GM11168 (cell line): Measurements from ENCODE around the gene PANK4.
"Not testable (repeated sequence)": the region's sequence is repeated elsewhere in the genome, so short reads cannot be mapped to it uniquely, and the experiment has no call there.

ENCODE experiments used
- in situ Hi-C: fragments of 300-500 bp; cut with MboI; formaldehyde crosslinking; loops from one replicate; pipeline ENCODE4 v1.12.0; 2022; ENCODE audit warnings: low sequenced_read_pairs; ENCODE audit not compliant: unreplicated experiment

Gene PANK4

DNA sequence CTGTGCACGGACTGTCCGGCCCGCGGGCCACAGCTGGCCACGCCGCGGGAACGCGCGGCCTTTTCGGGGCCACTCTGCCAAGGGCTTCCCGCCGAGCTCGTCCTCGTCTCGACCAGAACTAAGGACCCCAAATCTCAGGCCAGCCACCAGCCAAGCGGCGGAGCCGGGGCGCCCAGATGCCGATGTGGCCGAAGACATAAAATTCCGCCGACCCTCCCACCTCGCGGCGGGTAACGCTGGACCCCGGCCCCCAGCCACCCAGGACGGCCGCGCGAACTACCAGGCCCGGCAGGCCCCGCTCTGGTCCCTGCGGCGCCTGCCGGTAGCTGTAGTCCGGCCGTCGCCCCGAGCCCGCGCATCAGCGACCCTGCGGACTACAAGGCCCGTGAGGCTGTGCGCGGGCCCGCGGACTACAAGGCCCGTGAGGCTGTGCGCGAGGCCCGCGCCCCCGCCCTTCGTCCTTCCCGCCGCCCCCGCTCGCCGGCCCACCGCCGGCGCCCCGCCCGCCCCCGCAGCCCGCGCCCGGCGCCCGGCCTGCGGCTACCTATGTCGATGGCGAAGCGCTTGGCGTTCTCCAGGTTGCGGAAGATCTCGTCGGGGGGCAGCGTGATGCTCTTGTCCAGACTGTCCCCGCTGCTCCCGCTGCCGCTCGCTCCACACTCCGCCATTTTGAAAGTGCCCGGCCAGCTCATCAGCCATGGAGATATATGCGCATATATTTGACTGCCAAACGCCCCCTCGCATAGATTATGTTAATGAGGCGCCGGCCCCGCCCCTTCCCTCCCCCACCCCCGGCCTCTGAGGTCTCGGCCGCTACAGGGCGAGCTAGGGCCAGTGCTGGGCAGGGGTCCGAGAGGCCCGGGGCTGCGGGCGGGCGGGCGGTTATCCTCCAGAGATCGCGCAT lies at the start of gene PANK4:
Gene PANK4 (minus strand): TSS at position 677 of the 904 bp plus-strand sequence. CDS start 9 bp downstream, at position 668.
- in situ Hi-C loops = loop anchor here (10.0 kb wide), 1 partner anchor 101 kb away; no protein-coding TSS in a partner anchor

GRCh38 chr1:2574350-2574749 lies 48.0 kb upstream of the PANK4 start:
- in situ Hi-C loops = no loop called here

DNA sequence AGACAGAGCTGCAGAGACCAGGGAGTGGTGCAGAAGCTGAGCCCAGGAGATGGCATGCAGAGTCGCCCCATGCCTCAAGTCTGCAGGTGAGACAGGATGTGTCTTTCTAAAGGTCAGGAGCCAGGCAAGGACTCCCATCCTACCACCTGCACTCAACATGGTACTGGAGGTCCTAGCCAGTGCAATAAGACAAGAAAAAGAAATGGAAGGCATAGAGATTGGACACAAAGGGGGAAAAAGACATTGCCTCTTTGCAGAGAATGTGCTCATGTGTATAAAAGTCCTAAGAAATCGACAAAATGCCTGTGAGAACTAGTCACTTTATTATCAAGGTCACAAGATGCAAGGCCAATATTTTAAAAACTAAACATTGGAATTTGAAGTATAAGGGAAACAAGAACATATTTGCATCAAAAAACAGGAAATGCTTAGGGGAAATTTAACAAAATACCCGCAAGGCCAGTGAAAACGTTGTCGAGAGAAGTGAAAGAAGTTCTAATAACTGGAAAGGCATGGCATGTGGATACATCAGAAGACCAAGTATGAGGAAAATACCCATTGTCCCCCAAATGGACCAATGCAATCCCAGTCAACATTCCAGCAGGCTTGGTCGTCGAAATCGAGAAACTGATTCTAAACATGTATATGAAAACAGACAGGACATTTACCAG lies 47.0 kb upstream of the PANK4 start:
- in situ Hi-C loops = no loop called here

GRCh38 chr1:2571348-2571747 lies 45.0 kb upstream of the PANK4 start:
- in situ Hi-C loops = no loop called here

DNA sequence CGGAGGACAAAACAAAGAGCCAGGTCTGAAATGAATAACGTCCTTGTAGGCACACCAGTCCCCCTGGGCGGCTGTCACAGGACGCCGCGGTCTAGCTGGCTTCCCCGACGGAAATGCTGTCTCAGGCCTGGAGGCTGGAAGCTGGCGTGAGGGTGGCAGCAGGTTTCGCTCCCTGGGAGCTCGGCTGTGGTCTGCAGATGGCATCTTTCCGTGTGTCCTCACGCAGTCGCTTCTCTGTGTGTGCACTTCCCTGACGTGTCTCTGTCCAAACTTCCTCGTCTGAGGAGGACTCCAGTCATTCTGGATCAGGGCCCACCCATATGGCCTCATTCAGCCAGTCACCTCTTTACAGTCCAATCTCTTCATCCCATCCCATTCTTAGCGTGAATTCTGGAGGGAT lies 43.9 kb upstream of the PANK4 start:
- in situ Hi-C loops = no loop called here

DNA sequence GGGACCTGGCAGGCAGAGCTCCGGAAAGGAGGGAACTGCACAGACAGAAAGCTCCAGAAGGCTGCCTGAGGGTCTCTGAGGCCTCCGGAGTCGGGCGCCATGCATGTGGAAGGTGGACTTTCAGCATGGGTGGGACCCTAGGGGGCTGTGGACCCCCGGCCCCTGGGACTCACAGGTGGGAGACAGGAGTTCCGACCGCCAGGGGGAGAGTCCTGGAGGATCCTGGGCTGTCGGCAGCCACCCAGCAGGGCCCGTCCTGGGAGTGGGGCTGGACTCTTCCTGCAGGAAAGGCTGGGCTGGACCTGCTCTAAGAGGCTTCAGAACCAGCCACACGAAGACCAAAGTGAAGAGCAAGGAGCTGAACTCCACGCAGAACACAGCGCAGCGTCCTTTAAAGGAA lies 43.3 kb upstream of the PANK4 start:
- in situ Hi-C loops = not testable (repeated sequence)

DNA sequence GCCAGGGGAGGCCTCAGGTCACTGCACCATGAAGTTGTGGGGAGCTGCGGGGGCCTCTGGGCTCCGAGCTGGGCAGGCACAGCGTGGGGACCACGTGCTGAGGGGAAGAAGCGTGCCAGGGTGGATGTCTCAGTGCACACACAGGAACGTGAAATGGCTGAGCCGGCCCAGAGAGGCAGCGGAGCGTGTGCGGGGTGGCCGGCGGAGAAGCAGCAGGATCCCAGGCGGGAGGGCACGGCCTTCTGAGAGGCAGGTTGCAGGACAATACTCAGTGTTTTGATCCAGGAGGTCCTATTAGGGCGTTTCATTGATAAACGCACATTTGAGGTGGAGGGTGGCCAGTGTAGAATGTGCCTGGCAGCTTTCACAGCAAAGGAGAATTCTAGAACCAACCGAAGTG lies 42.7 kb upstream of the PANK4 start:
- in situ Hi-C loops = no loop called here

DNA sequence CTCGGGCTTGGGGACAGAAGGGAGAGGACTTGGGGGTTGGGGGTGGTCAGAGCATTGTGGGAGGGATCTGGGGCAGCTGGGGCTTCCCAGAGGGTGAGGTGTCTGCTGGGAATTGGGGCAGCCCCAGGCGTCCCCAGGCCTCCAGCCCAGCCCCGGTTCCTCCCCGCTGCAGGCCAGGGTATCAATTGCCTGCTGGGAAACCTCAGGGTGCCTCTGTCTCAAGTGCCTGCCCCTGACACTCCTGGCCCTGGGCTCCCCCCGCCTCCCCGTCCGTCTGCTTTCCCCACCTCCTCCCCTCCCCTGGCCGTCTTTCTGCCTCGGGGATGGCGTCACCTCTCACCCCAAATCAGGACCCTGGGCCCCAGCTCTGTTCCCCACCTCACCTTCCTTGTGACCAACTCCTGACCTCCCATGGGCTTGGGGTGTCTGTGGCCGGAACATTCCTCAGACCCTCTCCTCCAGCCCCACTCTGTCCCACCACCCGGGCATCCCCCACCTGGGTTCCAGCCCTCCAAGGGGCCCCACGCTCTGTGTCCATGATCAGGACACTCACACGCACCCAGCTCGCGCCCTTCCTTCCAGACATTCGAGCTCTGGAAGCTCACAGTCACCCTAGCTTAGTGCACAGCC lies 41.9 kb upstream of the PANK4 start:
- in situ Hi-C loops = not testable (repeated sequence)

- in situ Hi-C loops = no loop called here
Measured at GRCh38 chr1:2567083-2567679, 40.8 kb upstream of the PANK4 start.

GRCh38 chr1:2566101-2567045 lies 40.0 kb upstream of the PANK4 start:
- in situ Hi-C loops = no loop called here

GRCh38 chr1:2564815-2565374 lies 38.5 kb upstream of the PANK4 start:
- in situ Hi-C loops = no loop called here

GRCh38 chr1:2564006-2564814 lies 37.8 kb upstream of the PANK4 start:
- in situ Hi-C loops = no loop called here

GRCh38 chr1:2563205-2563604 lies 36.8 kb upstream of the PANK4 start:
- in situ Hi-C loops = no loop called here

DNA sequence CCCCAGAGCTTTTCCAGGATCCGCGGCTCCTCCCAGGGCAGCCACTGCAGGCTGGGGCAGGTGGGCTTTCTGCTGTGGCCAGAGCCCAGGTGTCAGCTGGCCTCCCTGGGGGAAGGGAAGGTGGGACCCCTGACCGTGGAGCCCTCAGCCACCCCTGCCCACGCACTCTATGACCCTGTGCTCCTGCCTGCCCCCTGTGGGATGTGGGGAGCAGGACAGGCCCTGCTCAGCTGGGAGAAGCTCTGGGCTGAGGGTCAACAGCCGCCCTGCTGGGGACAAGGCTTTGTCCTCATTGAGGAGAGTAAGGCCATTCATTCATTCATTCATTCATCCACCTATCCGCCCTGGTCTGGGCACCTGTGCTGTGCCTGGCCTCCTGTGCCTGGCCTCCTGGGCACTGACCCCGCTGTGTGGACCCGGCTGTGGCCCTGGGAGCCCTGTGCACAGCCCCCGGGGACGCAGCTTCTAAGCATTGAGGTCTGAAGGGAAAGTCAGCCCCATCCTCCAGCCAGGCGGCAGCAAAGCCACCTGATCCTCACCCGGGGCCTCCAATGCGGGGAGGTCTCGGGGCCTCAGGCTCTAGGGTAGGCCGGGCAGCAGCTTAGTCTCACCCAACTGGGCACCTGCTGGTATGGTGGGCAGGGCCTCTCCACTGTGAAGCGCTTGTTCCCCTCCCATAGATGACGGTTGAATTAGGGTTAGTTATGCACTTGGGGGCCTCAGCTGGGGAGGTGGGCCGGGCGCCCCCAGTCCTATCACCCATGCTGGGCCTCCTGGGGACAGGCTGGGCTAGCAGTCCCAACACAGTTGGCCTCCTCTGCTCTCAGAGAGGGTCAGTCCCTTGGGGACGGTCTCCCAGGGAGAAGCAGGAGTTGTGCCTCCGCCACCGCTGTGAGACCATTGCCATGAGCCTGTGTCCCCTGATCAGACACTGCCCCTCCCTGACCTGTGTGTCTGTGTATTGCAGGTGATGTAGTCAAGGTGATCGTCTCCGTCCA lies 35.8 kb upstream of the PANK4 start:
- in situ Hi-C loops = no loop called here

GRCh38 chr1:2561446-2561845 lies 35.0 kb upstream of the PANK4 start:
- in situ Hi-C loops = no loop called here

DNA sequence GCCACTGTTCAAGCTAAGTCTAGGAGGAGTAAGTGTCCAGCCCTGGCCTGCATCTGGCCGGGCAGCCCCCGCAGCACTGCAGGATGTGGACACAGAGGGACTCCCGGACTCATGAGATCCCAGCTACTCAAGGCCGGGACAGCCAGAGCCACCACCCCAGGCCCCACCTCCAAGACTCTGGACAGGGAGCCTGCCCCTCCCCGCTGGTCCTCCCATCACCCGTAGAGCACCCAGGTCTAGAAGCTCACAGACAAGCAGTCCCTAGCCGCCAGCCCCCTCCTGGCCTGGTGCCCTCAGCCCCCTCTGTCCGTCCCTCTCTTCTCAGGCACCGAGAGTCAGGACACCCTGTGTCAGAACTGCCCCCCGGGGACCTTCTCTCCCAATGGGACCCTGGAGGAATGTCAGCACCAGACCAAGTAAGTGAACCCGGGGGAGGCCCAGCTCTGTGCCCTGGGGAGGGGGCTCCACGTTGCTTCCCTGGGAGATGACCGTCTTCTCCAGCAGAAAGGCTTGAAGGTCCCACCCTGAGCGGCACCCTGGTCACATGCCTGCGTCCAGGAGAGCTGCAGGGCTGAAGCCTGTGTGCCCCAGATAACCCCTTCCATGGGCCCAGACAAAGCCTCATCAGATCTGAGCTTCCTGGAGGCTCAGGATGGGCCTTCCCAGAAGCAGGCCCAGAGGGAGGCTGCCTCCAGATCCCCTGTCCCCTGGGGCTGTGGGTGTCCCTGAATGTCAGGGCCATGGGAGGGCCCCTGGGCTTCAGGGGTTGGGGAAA lies 34.1 kb upstream of the PANK4 start:
- in situ Hi-C loops = no loop called here
